A549 treated with RU486 at 1 μM for 4 hours (cell line): ENCODE measurements around the gene GLMP. TPM values are rescaled to one million over a fixed set of nuclear protein-coding genes. Genes with fewer than 3 reads are reported as not detected.

Experiments used
- total RNA-seq: library from RNA; stranded (reverse); fragments of 200-300 nt; extraction: Qiagen RNA extraction; gene quantifications from 5 replicates; pipeline ENCODE4 v1.2.3, GENCODE V29; 2022; ENCODE audit warnings: low read depth

GLMP gene, protein sequence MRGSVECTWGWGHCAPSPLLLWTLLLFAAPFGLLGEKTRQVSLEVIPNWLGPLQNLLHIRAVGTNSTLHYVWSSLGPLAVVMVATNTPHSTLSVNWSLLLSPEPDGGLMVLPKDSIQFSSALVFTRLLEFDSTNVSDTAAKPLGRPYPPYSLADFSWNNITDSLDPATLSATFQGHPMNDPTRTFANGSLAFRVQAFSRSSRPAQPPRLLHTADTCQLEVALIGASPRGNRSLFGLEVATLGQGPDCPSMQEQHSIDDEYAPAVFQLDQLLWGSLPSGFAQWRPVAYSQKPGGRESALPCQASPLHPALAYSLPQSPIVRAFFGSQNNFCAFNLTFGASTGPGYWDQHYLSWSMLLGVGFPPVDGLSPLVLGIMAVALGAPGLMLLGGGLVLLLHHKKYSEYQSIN
- 33.5 to 50.4 TPM (median 43.5 TPM) in 5 replicates for total RNA-seq

DNA sequence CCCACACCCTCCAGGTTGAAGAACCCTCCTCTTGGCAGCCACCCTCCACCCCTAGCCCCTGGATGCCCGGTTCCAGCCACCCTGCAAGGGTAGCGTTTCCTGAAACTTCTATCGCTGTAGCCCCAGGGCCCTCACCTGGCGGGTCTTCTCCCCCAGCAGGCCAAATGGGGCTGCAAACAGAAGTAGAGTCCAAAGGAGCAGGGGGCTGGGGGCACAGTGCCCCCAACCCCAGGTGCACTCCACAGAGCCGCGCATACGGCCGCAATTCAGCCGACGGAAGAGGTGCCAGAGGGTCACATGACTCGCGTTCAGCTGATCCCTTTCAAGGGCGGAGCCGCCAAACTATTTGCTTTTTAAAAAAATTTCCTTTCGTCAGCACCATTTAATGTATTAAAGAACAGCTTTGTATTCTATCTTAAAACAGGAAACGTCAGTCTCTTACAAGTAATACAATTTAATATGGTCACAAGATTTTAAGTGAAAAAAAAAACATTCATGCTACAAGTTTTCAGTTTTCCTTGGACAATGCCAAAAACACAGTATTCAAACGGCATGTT, at the start of gene GLMP:
Gene GLMP (minus strand): TSS at position 289 of the 557 bp plus-strand sequence. CDS start 34 bp downstream, at position 255.

GRCh38 chr1:156338180-156338976, 42.9 kb upstream of the GLMP start, which contains the start of the genes CCT3 and TSACC:
CCT3 (minus strand) TSS chr1:156338292; CDS start chr1:156338184, 108 bp downstream.
TSACC (plus strand) TSS chr1:156338526; CDS start chr1:156339758, 1,232 bp downstream.

DNA sequence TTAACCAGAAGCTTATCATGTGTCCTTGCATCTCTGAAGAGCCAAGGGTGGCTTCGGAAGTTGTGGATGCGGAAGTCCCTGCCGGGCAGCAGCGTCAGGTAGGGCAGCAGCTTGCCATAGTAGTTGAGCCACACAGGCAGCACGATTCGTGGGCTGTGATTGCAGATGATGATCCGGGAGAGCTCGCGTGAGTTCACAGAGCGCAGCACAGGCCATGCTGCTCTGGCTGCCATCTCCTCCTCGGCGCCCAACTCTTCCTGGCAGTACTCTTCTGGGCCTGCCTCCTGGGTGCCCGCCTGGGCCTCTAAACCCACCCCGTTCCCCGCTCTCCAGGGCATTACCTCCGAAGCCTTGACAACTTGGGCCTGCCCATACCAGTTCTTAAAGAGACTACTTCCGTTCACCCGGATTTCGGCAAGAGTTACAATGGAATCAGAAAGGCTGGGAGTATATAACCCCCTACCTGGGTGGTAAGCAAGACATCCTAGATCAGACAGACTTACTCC, 3.4 kb upstream of the GLMP start, which contains the start of gene VHLL:
Gene VHLL (minus strand): TSS at position 456 of the 506 bp plus-strand sequence. CDS start 118 bp downstream, at position 338.

DNA sequence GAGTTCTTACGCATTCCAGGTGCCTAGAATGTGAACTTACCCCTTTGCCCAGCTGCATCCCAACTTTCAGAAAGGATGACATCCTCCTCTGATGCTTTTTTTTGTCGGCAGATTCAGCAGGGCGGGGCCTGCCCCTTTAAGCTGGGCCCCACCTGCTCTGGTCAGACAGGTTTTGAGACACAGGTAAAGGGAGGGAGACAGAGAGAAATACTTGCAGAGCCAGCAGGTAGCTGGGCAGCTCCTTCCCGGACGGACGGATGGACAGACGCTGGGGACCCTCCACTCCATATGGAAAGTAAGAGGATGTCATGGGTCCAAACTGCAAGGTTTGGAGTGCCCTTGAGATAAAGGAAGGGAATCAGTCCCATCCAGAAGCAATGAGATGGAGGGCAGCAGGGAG, 11.4 kb downstream of the GLMP start, which contains the start of gene TMEM79:
Gene TMEM79 (plus strand): TSS at position 214 of the 400 bp plus-strand sequence. CDS start 902 bp downstream, outside the sequence.

DNA sequence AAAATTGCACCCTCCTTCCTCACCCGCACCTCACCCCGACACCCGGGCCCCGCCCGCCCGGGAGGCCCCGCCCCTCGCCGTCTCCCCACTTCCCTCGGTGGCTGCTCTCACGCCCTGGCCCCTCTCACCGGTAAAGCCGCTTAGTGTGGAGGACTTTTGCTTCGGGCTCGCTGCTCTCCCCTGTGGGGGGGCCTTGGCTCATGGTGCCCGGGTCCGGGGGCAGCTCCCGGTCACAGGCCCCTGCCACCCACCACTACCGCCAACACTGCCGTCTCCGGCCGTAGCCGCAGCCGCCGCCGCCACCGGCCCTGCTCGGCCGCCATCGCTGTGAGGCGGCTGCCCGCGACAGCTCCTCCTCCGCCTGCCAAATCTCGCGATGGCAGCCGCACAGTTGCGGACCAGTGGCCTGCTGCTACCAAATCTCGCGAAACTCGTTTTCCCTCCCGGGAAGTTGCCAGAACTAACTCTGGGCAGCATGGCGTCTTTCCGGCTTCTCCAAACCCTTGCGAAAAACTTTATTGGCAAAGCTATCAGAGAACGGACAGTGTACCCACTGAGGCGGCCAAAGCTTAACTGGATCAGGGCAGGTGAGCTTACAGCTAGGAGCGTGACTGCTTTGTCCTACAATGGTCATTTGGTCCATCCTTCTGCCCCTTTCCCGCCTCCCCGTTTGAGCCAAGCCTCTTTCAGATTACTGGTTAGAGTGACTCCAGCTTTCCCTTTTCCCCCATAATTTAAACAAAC, 12.8 kb downstream of the GLMP start, which contains the start of gene SMG5:
Gene SMG5 (minus strand): TSS at position 347 of the 744 bp plus-strand sequence. CDS start 145 bp downstream, at position 202.

GRCh38 chr1:156247460-156248322, 47.8 kb downstream of the GLMP start, which contains the start of gene PAQR6:
PAQR6 (minus strand) TSS chr1:156248056; CDS start chr1:156246731, 1,325 bp downstream.

Other genes with a start within 250 kb of the GLMP start
- gene UBQLN4, start 241.9 kb downstream of the GLMP start, total RNA-seq = 34.5 to 44.2 TPM (median 40.3 TPM) in 5 replicates
- 155 to 174 TPM (median 157 TPM) in 5 replicates for gene LAMTOR2, start 240.9 kb downstream of the GLMP start, total RNA-seq
- 0.24 TPM in 1 of 5 replicates, not detected in the others for gene RAB25, start 234.5 kb downstream of the GLMP start, total RNA-seq
- gene MEX3A, start 213.2 kb downstream of the GLMP start, total RNA-seq = 1.2 to 3.2 TPM (median 2.3 TPM) in 5 replicates
- 580 to 740 TPM (median 720 TPM) in 5 replicates for gene LMNA, start 181.0 kb downstream of the GLMP start, total RNA-seq
- gene SEMA4A, start 142.1 kb downstream of the GLMP start, total RNA-seq = 0.17 to 0.53 TPM (median 0.44 TPM) in 5 replicates
- 25.2 to 30.7 TPM (median 26.8 TPM) in 5 replicates for gene SLC25A44, start 101.6 kb downstream of the GLMP start, total RNA-seq
- gene PMF1, start 82.7 kb downstream of the GLMP start, total RNA-seq = 58.3 to 67.8 TPM (median 60.6 TPM) in 5 replicates
- 0.66 TPM in 1 of 5 replicates, not detected in the others for gene BGLAP, start 53.5 kb downstream of the GLMP start, total RNA-seq
- gene PAQR6, start 47.6 kb downstream of the GLMP start, total RNA-seq = 2.2 to 5.0 TPM (median 3.6 TPM) in 5 replicates
- gene SMG5, start 12.9 kb downstream of the GLMP start, total RNA-seq = 39.9 to 48.9 TPM (median 46.9 TPM) in 5 replicates
- gene TMEM79, start 11.4 kb downstream of the GLMP start, total RNA-seq = 5.3 to 8.9 TPM (median 7.7 TPM) in 5 replicates
- not detected in 5 replicates for gene VHLL, start 3.6 kb upstream of the GLMP start, total RNA-seq
- gene CCT3, start 42.6 kb upstream of the GLMP start, total RNA-seq = 379 to 433 TPM (median 412 TPM) in 5 replicates
- gene TSACC, start 42.8 kb upstream of the GLMP start, total RNA-seq = 1.2 to 3.0 TPM (median 1.6 TPM) in 5 replicates
- not detected in 5 replicates for gene RHBG, start 73.5 kb upstream of the GLMP start, total RNA-seq
- 22.6 to 36.0 TPM (median 31.5 TPM) in 5 replicates for gene MEF2D, start 205.1 kb upstream of the GLMP start, total RNA-seq